Activated CD4-positive, alpha-beta T cell treated with anti-CD3 and anti-CD28 coated beads, Interleukin-2, amount 50 U/mL, for 48 hours (primary cell): Measurements from ENCODE around the gene ATP12A.

ENCODE experiments used
- DNase-seq, 2 experiments: peaks; one replicate each; pipeline ENCODE4 v3.0.0-alpha.2; 2020

The ATP12A gene

GRCh38 chr13:24680258-24680920 is at the start of gene ATP12A:
Gene ATP12A (plus strand): TSS chr13:24680408. CDS start chr13:24680744, 336 bp downstream.
- peak; percentile 31 to 46 for DNase-seq

GRCh38 chr13:24630851-24631620 is 49.2 kb upstream of the ATP12A start:
- no peak for DNase-seq

- DNase-seq, result no peak
Observed at GRCh38 chr13:24631922-24632321, 48.3 kb upstream of the ATP12A start.

- no peak for DNase-seq
Observed at GRCh38 chr13:24632382-24633121, 47.7 kb upstream of the ATP12A start.

GRCh38 chr13:24636776-24637175 is 43.4 kb upstream of the ATP12A start:
- DNase-seq, result no peak

- no peak for DNase-seq
Observed at GRCh38 chr13:24638096-24638495, 42.1 kb upstream of the ATP12A start.

GRCh38 chr13:24640752-24641151 is 39.5 kb upstream of the ATP12A start:
- no peak for DNase-seq

GRCh38 chr13:24642219-24642618 is 38.0 kb upstream of the ATP12A start:
- DNase-seq, result no peak

- no peak for DNase-seq
Observed at GRCh38 chr13:24644036-24644435, 36.2 kb upstream of the ATP12A start.

- DNase-seq, result no peak
Observed at GRCh38 chr13:24648271-24648670, 31.9 kb upstream of the ATP12A start.

GRCh38 chr13:24648983-24649687 is 31.1 kb upstream of the ATP12A start:
- peak in 1 of 2 experiments; percentile 28 for DNase-seq

- no peak for DNase-seq
Observed at GRCh38 chr13:24649688-24650043, 30.5 kb upstream of the ATP12A start.

GRCh38 chr13:24650161-24650560 is 30.0 kb upstream of the ATP12A start:
- no peak for DNase-seq

- no peak for DNase-seq
Observed at GRCh38 chr13:24651718-24652345, 28.4 kb upstream of the ATP12A start.

GRCh38 chr13:24652359-24652758 is 27.8 kb upstream of the ATP12A start:
- DNase-seq, result no peak

GRCh38 chr13:24654741-24655140 is 25.5 kb upstream of the ATP12A start:
- DNase-seq, result no peak

GRCh38 chr13:24659239-24659638 is 21.0 kb upstream of the ATP12A start:
- no peak for DNase-seq

- no peak for DNase-seq
Observed at GRCh38 chr13:24660023-24660741, 20.0 kb upstream of the ATP12A start.

GRCh38 chr13:24661713-24662112 is 18.5 kb upstream of the ATP12A start:
- DNase-seq, result no peak

- DNase-seq, result no peak
Observed at GRCh38 chr13:24662195-24663088, 17.8 kb upstream of the ATP12A start.

GRCh38 chr13:24663089-24663395 is 17.2 kb upstream of the ATP12A start:
- DNase-seq, result no peak
